Vagina (tissue), 2 donors: ENCODE data around the gene SNX1. TPM values are rescaled to one million over a fixed set of nuclear protein-coding genes. Genes with fewer than 3 reads are reported as not detected.

ENCODE experiments used
- DNase-seq, 2 donors: peaks; one replicate each; pipeline ENCODE4 v3.0.0-alpha.2; 2017; ENCODE audit errors: extremely low spot score in 2 of 2
- H3K27ac ChIP-seq: fragments of 200-600 bp; sonication (generic); one replicate; pipeline ENCODE4 v1.5.1; 2019
- H3K27me3 ChIP-seq: fragments of 200-600 bp; sonication (generic); one replicate; pipeline ENCODE4 v1.5.1; 2019
- H3K36me3 ChIP-seq, 2 donors: fragments of 200-600 bp; sonication (generic); one replicate each; pipeline ENCODE4 v1.5.1; 2017 to 2019
- H3K4me1 ChIP-seq: fragments of 200-600 bp; sonication (generic); one replicate; pipeline ENCODE4 v1.5.1; 2019
- H3K4me3 ChIP-seq, 2 donors: fragments of 200-600 bp; sonication (generic); 1 replicate in 1 of 2; 2 replicates in 1 of 2; pipeline ENCODE4 v1.5.1; 2016 to 2019
- H3K9me3 ChIP-seq: fragments of 200-600 bp; sonication (generic); one replicate; pipeline ENCODE4 v1.5.1; 2019
- POLR2A ChIP-seq, 2 donors: fragments of 450-650 bp; IDR thresholded peaks; one replicate each; pipeline ENCODE4 v1.6.1; 2017; ENCODE audit warnings: antibody characterized with exemption in 2 of 2, mild to moderate bottlenecking in 2 of 2, moderate library complexity in 2 of 2
- POLR2AphosphoS5 ChIP-seq, 2 donors: sonication (generic); formaldehyde crosslinking; IDR thresholded peaks; one replicate each; pipeline ENCODE4 v1.9.0; 2017; ENCODE audit warnings: antibody characterized with exemption in 2 of 2, mild to moderate bottlenecking in 2 of 2, low read depth in 1 of 2; ENCODE audit not compliant: insufficient read depth in 1 of 2
- intact Hi-C: fragments of 100-400 bp; cut with DNase I; formaldehyde crosslinking; loops from one replicate; pipeline ENCODE4 v1.15.1; 2023
- total RNA-seq: library from RNA; depleted of rRNA; stranded (reverse); fragments of >200 nt; gene quantifications from one replicate; pipeline ENCODE4 v1.2.3, GENCODE V29; 2016
- TF ChIP-seq, protein P1 (sequence below), 3 experiments: fragments of 450-650 bp in 2 of 3; fragments of 200-600 bp in 1 of 3; sonication (generic) in 1 of 3; IDR thresholded peaks; one replicate each; pipeline ENCODE4 v1.5.1; 2017 to 2019; ENCODE audit warnings: antibody characterized with exemption in 3 of 3, mild to moderate bottlenecking in 2 of 3, moderate library complexity in 2 of 3

The SNX1 gene
- total RNA-seq, 1 donor from 2014 or later = 92.8 TPM

GRCh38 chr15:64130159-64130558, 34.4 kb downstream of the SNX1 start:
- Histone ChIP-seq H3K4me1 (no peaks in the 10 kb centered on the region), H3K27ac (no peak overlapping the region), H3K36me3 (peaks cover 0 to 100% of the 10 kb centered on the region in 2 donors), H3K9me3 (no peaks in the 10 kb centered on the region), H3K4me3 (no peak overlapping the region), H3K27me3 (no peaks in the 10 kb centered on the region)
- TF ChIP-seq POLR2A (IDR thresholded peaks at IDR 0.05) (no peak), POLR2AphosphoS5 (IDR thresholded peaks at IDR 0.05; ENCODE audit: insufficient read depth in 1 of 2, low read depth in 1 of 2) (no peak)
- TF ChIP-seq, protein P1, sequence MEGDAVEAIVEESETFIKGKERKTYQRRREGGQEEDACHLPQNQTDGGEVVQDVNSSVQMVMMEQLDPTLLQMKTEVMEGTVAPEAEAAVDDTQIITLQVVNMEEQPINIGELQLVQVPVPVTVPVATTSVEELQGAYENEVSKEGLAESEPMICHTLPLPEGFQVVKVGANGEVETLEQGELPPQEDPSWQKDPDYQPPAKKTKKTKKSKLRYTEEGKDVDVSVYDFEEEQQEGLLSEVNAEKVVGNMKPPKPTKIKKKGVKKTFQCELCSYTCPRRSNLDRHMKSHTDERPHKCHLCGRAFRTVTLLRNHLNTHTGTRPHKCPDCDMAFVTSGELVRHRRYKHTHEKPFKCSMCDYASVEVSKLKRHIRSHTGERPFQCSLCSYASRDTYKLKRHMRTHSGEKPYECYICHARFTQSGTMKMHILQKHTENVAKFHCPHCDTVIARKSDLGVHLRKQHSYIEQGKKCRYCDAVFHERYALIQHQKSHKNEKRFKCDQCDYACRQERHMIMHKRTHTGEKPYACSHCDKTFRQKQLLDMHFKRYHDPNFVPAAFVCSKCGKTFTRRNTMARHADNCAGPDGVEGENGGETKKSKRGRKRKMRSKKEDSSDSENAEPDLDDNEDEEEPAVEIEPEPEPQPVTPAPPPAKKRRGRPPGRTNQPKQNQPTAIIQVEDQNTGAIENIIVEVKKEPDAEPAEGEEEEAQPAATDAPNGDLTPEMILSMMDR (IDR thresholded peaks at IDR 0.05) = no peak
- intact Hi-C loops = no loop called here
- no peak for DNase-seq

DNA sequence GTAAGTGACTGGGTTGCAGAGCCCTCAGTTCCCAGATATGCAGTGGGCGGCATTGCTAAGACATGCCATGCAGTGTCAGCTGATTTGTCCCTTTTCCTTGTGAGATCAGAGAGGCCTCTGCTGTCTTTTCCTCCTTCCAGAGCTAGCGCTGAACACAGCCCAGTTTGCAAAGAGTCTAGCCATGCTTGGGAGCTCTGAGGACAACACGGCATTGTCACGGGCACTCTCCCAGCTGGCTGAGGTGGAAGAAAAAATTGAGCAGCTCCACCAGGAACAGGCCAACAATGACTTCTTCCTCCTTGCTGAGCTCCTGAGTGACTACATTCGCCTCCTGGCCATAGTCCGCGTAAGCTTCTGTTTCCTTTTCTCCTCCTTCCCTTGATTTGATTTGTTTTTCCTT, 35.8 kb downstream of the SNX1 start:
- Histone ChIP-seq H3K4me1 (no peaks in the 10 kb centered on the region), H3K27me3 (no peaks in the 10 kb centered on the region), H3K27ac (no peak overlapping the region), H3K36me3 (peaks cover 0 to 100% of the 10 kb centered on the region in 2 donors), H3K4me3 (no peak overlapping the region), H3K9me3 (no peaks in the 10 kb centered on the region)
- intact Hi-C loops = no loop called here
- TF ChIP-seq, protein P1 (IDR thresholded peaks at IDR 0.05) = no peak
- TF ChIP-seq POLR2AphosphoS5 (IDR thresholded peaks at IDR 0.05; ENCODE audit: insufficient read depth in 1 of 2, low read depth in 1 of 2) (no peak), POLR2A (IDR thresholded peaks at IDR 0.05) (no peak)
- DNase-seq = no peak

- DNase-seq = no peak
- peaks cover 0 to 100% of the 10 kb centered on the region in 2 donors for H3K36me3 ChIP-seq
- H3K9me3 ChIP-seq = no peaks in the 10 kb centered on the region
- no peak overlapping the region for H3K4me3 ChIP-seq
- no peak overlapping the region for H3K27ac ChIP-seq
- H3K27me3 ChIP-seq = no peaks in the 10 kb centered on the region
- no peak for TF ChIP-seq POLR2A (IDR thresholded peaks at IDR 0.05)
- TF ChIP-seq POLR2AphosphoS5 (IDR thresholded peaks at IDR 0.05; ENCODE audit: insufficient read depth in 1 of 2, low read depth in 1 of 2) = no peak
- TF ChIP-seq, protein P1 (IDR thresholded peaks at IDR 0.05) = no peak
- intact Hi-C loops = no loop called here
- no peaks in the 10 kb centered on the region for H3K4me1 ChIP-seq
These were observed 36.4 kb downstream of the SNX1 start for GRCh38 chr15:64132217-64132616.

GRCh38 chr15:64133623-64134344, 38.0 kb downstream of the SNX1 start:
- H3K4me3 ChIP-seq = no peak overlapping the region
- no peak for DNase-seq
- peaks cover 0 to 100% of the 10 kb centered on the region in 2 donors for H3K36me3 ChIP-seq

More at GRCh38 chr15:64133623-64134344, 38.0 kb downstream of the SNX1 start:
- intact Hi-C loops = no loop called here
- Histone ChIP-seq H3K4me1 (no peaks in the 10 kb centered on the region), H3K27ac (no peak overlapping the region), H3K27me3 (no peaks in the 10 kb centered on the region), H3K9me3 (no peaks in the 10 kb centered on the region)
- TF ChIP-seq POLR2A (IDR thresholded peaks at IDR 0.05) (no peak), POLR2AphosphoS5 (IDR thresholded peaks at IDR 0.05; ENCODE audit: insufficient read depth in 1 of 2, low read depth in 1 of 2) (no peak)
- TF ChIP-seq, protein P1 (IDR thresholded peaks at IDR 0.05) = no peak
